Endothelial cell of umbilical vein (primary cell): ENCODE results near the gene PRKCD. TPM values are rescaled to one million over a fixed set of nuclear protein-coding genes. Genes with fewer than 3 reads are reported as not detected.
A peak's percentile ranks its signal among the peaks of the same experiment; 100 is the strongest.

ENCODE experiments used
- BruUV-seq: library from RNA; stranded (reverse); fragments of 400-500 nt; replicated peaks from 2 replicates; lab custom pipeline; 2021; lab: Mats Ljungman, UMichigan
- CTCF ChIA-PET: fragments of 300-600, 350-600 bp; sonication (Branson Sonifier 250); formaldehyde crosslinking; loops from one replicate; lab custom pipeline; 2021; ENCODE audit warnings: antibody characterized with exemption, inconsistent platforms; lab: Charles Lee
- POLR2A ChIA-PET: fragments of 300-600, 350-600 bp; sonication (Branson Sonifier 250); formaldehyde crosslinking; loops from one replicate; lab custom pipeline; 2021; ENCODE audit warnings: antibody characterized with exemption, inconsistent platforms; lab: Charles Lee
- DNase-seq: peaks from one replicate; pipeline ENCODE4 v3.0.0-alpha.2; 2011; ENCODE audit warnings: low read depth, low spot score
- FAIRE-seq: peaks from 2 replicates; lab custom pipeline; 2011; peaks lifted over from hg19 to GRCh38; lab: Jason Lieb, UNC
- H2AFZ ChIP-seq: 2 replicates; pipeline ENCODE4 v1.6.0; 2012; ENCODE audit warnings: low read depth, low read length, control low read depth, inconsistent platforms
- H3K27ac ChIP-seq: 2 replicates; pipeline ENCODE4 v1.5.1; 2011; ENCODE audit warnings: low read depth, mild to moderate bottlenecking, control low read depth, low read length, moderate library complexity; ENCODE audit not compliant: insufficient read depth
- H3K27me3 ChIP-seq, 2 experiments: 2 replicates each; pipeline versions ENCODE4 v1.6.0 to v1.6.1; 2011; ENCODE audit warnings: low read length in 2 of 2, mixed read lengths in 1 of 2; ENCODE audit not compliant: control insufficient read depth in 2 of 2, insufficient read depth in 2 of 2
- H3K36me3 ChIP-seq, 2 experiments: 2 replicates in 1 of 2; 3 replicates in 1 of 2; pipeline ENCODE4 v1.5.1; 2011; ENCODE audit warnings: low read length in 2 of 2, mild to moderate bottlenecking in 1 of 2, moderate library complexity in 1 of 2; ENCODE audit not compliant: control insufficient read depth in 2 of 2, insufficient read depth in 2 of 2; ENCODE audit errors: extremely low read depth in 1 of 2
- H3K4me1 ChIP-seq: 3 replicates; pipeline ENCODE4 v1.5.1; 2011; ENCODE audit warnings: mild to moderate bottlenecking, low read length; ENCODE audit not compliant: control insufficient read depth, insufficient read depth; ENCODE audit errors: extremely low read depth
- H3K4me2 ChIP-seq: 2 replicates; pipeline ENCODE4 v1.6.1; 2011; ENCODE audit warnings: low read length, control low read depth, mixed read lengths; ENCODE audit not compliant: insufficient read depth
- H3K4me3 ChIP-seq, 3 experiments: fragments of 200-600 bp in 1 of 3; sonication (generic), shearing (Covaris generic) in 1 of 3; replicated peaks in 1 of 3; 2 replicates each; pipeline ENCODE4 v1.5.1; 2011 to 2016; ENCODE audit warnings: control low read depth in 3 of 3, low read length in 3 of 3, mild to moderate bottlenecking in 2 of 3, inconsistent platforms in 1 of 3, low read depth in 1 of 3, moderate library complexity in 1 of 3; ENCODE audit not compliant: insufficient read depth in 1 of 3
- H3K79me2 ChIP-seq: 2 replicates; pipeline ENCODE4 v1.6.0; 2012; ENCODE audit warnings: low read length, inconsistent platforms; ENCODE audit not compliant: control insufficient read depth, insufficient read depth
- H3K9ac ChIP-seq: replicated peaks from 2 replicates; pipeline ENCODE3; 2011; ENCODE audit warnings: low read length, control low read depth; ENCODE audit not compliant: insufficient read depth; ENCODE audit errors: extremely low read depth
- H3K9me1 ChIP-seq: replicated peaks from 3 replicates; pipeline ENCODE4 v1.6.0; 2011; ENCODE audit warnings: mild to moderate bottlenecking, low read length; ENCODE audit not compliant: control insufficient read depth, insufficient read depth; ENCODE audit errors: extremely low read depth
- H3K9me3 ChIP-seq: replicated peaks from 2 replicates; pipeline ENCODE4 v1.5.1; 2012; ENCODE audit warnings: low read length, inconsistent platforms; ENCODE audit not compliant: control insufficient read depth, insufficient read depth
- H4K20me1 ChIP-seq: replicated peaks from 2 replicates; pipeline ENCODE3; 2011; ENCODE audit warnings: mild to moderate bottlenecking, low read length; ENCODE audit not compliant: control insufficient read depth, insufficient read depth; ENCODE audit errors: extremely low read depth
- CTCF ChIP-seq, 2 donors: IDR thresholded peaks; 1 replicate in 1 of 2; 2 replicates in 1 of 2; pipeline ENCODE4 v1.5.1; 2011; ENCODE audit warnings: low read length in 2 of 2, mild to moderate bottlenecking in 2 of 2, moderate library complexity in 2 of 2, control low read depth in 1 of 2, inconsistent platforms in 1 of 2, low read depth in 1 of 2; ENCODE audit not compliant: insufficient read depth in 1 of 2; ENCODE audit errors: extremely low read depth in 1 of 2
- EZH2 ChIP-seq: IDR thresholded peaks from 2 replicates; pipeline ENCODE4 v1.6.1; 2012; ENCODE audit warnings: borderline replicate concordance, low read depth, mild to moderate bottlenecking, moderate library complexity, low read length, inconsistent platforms; ENCODE audit not compliant: severe bottlenecking
- FOS ChIP-seq: IDR thresholded peaks from 2 replicates; pipeline ENCODE4 v1.6.1; 2011; ENCODE audit warnings: mild to moderate bottlenecking, low read length, moderate library complexity, borderline replicate concordance; ENCODE audit not compliant: insufficient read depth
- GATA2 ChIP-seq: IDR thresholded peaks from 2 replicates; pipeline ENCODE4 v1.7.0; 2011; ENCODE audit warnings: low read depth, mild to moderate bottlenecking, moderate library complexity, mixed read lengths, low read length; ENCODE audit not compliant: insufficient read length, insufficient read depth
- JUN ChIP-seq: IDR thresholded peaks from 2 replicates; pipeline ENCODE4 v1.6.1; 2011; ENCODE audit warnings: borderline replicate concordance, low read depth; ENCODE audit not compliant: insufficient read length, insufficient read depth
- MAX ChIP-seq: IDR thresholded peaks from 2 replicates; pipeline ENCODE4 v1.6.1; 2011; ENCODE audit not compliant: insufficient read depth, insufficient read length
- MYC ChIP-seq: IDR thresholded peaks from one replicate; pipeline ENCODE4 v1.6.1; 2011; ENCODE audit warnings: mild to moderate bottlenecking, low read depth, low read length
- POLR2A ChIP-seq: IDR thresholded peaks from 2 replicates; pipeline ENCODE4 v1.6.1; 2012; ENCODE audit warnings: low read depth, mild to moderate bottlenecking, control low read depth, low read length
- POLR2AphosphoS5 ChIP-seq: IDR thresholded peaks from 2 replicates; pipeline ENCODE4 v1.6.1; 2012; ENCODE audit warnings: low read depth, mild to moderate bottlenecking, control low read depth, low read length, moderate library complexity; ENCODE audit not compliant: insufficient read depth
- dilution Hi-C: fragments of 300-500 bp; cut with MboI; formaldehyde crosslinking; loops from one replicate; pipeline ENCODE4 v1.15.0; 2019; ENCODE audit warnings: low sequenced_read_pairs; ENCODE audit not compliant: extremely low pct_ligation_motif_present
- intact Hi-C: fragments of 100-400 bp; cut with micrococcal nuclease; formaldehyde crosslinking; loops from one replicate; pipeline ENCODE4 v1.10.0; 2022
- polyA plus RNA-seq, 4 experiments: library from polyadenylated mRNA; depleted of rRNA in 3 of 4; stranded (reverse) in 3 of 4; unstranded in 1 of 4; fragments of >200 nt; gene quantifications; 2 replicates each; pipeline versions ENCODE4 v1.2.1 to v1.2.3, GENCODE V29; 2011 to 2012; ENCODE audit warnings: missing spikeins in 1 of 4
- total RNA-seq: library from RNA; stranded (reverse); gene quantifications from 2 replicates; pipeline ENCODE4 v1.2.3, GENCODE V29; 2021

Gene PRKCD
- total and polyA plus RNA-seq, 2 donors (not counting 3 experiments of a cell fraction or from before 2014, with no cell fraction given) = 15.5 to 19.0 TPM

GRCh38 chr3:53193466-53194209 is 32.6 kb downstream of the PRKCD start:
- intact Hi-C loops (loop anchor here (2.0 kb wide), 1 partner anchor 33 kb away; the partner anchor contains the start of gene PRKCD), dilution Hi-C loops (no loop called here)
- Histone ChIP-seq H3K79me2 (no peaks in the 10 kb centered on the region), H2AFZ (no peak overlapping the region), H3K9me3 (no peaks in the 10 kb centered on the region), H3K27me3 (no peaks in the 10 kb centered on the region), H3K9me1 (no peaks in the 10 kb centered on the region), H3K36me3 (peaks cover 0 to 3% of the 10 kb centered on the region in 2 experiments), H3K9ac (no peak overlapping the region), H3K27ac (no peak overlapping the region), H3K4me3 (no peak overlapping the region), H4K20me1 (no peaks in the 10 kb centered on the region), H3K4me1 (peaks cover 11% of the 10 kb centered on the region), H3K4me2 (no peak overlapping the region)
- no TSS peak for BruUV-seq
- DNase-seq (no peak), FAIRE-seq (peak; percentile 4)
- CTCF ChIA-PET = interaction anchor here (1.6 to 8.2 kb wide), 4 partner anchors 59 to 79 kb away, joined by 8 to 199 read pairs (median 89); no protein-coding TSS in a partner anchor
- no peak for TF ChIP-seq POLR2A
- no peak for TF ChIP-seq FOS
- no peak for TF ChIP-seq MYC
- TF ChIP-seq CTCF (IDR thresholded peaks at IDR 0.05; ENCODE audit: extremely low read depth in 1 of 2, insufficient read depth in 1 of 2, low read depth in 1 of 2, low read length in 2 of 2) = no peak
- no peak for TF ChIP-seq JUN
- TF ChIP-seq MAX = no peak
- no peak for TF ChIP-seq GATA2
- TF ChIP-seq POLR2AphosphoS5 = no peak
- TF ChIP-seq EZH2 = no peak
- POLR2A ChIA-PET = no interaction called here
